Epidermal melanocyte (primary cell): Measurements from ENCODE around the gene CNPPD1.

Source experiments
- DNase-seq: peaks from one replicate; pipeline ENCODE4 v3.0.0; 2011; ENCODE audit warnings: low spot score; ENCODE audit not compliant: insufficient read length

CNPPD1 gene

DNA sequence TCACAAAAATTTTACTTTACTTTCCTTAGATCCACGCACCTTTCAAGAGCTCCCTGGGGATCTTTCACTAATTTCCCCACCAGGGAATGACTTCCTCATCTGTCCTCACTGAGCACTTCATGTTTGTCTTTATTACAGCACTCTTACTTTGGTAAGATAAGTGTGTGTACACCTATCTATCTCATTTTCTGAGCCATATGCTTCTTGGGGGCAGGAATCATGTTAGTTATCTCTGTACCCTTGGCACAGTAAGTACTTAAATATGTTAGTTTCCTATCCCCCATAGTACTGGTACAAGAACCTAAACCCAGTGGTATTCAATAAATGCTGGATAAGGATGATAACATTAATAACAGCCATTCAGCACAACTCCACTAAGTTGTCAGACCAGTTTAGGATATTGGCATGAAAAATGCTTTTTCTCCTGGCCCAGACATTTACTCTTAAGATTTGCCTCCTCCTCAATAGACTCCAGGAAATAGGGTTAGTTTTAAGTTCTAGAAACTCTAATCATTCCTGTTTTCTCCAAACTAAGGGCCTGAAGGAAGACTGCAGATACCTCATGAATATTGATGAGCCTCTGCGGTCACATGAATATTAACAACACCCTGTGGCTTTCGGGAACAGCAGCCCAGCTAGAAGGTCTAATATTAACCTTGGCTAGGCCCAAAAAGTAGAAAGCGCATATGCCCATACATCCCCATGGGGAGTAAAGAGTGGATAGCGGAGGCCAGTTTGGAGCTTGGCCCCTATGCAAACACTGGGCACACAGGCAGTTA, 54.3 kb downstream of the CNPPD1 start:
- no peak for DNase-seq
